Natural killer cell (primary cell): ENCODE results near the gene WDR4. TPM values are rescaled to one million over a fixed set of nuclear protein-coding genes. Genes with fewer than 3 reads are reported as not detected.

ENCODE experiments used
- ATAC-seq, 3 donors: fragments of 150-1000 bp in 2 of 3; fragments of 200-7000 bp in 1 of 3; cut with Tn5 transposase; 1 replicate in 1 of 3; 2 replicates in 2 of 3; pipeline ENCODE4 v1.10.0; 2021; ENCODE audit warnings: mild to moderate bottlenecking in 2 of 3, moderate library complexity in 2 of 3
- DNase-seq, 2 donors: peaks; one replicate each; pipeline versions ENCODE4 v3.0.0 to v3.0.0-alpha.2; 2013 to 2021; ENCODE audit warnings: mixed read lengths in 1 of 2
- H3K27ac ChIP-seq: one replicate; pipeline ENCODE4 v1.5.1; 2013; ENCODE audit warnings: mild to moderate bottlenecking, low read length
- H3K27me3 ChIP-seq: one replicate; pipeline ENCODE4 v1.6.1; 2013; ENCODE audit warnings: low read length; ENCODE audit not compliant: control insufficient read depth, insufficient read depth
- H3K36me3 ChIP-seq: one replicate; pipeline ENCODE4 v1.6.1; 2013; ENCODE audit warnings: low read length; ENCODE audit not compliant: control insufficient read depth, insufficient read depth
- H3K4me1 ChIP-seq: one replicate; pipeline ENCODE4 v1.6.1; 2013; ENCODE audit warnings: low read length; ENCODE audit not compliant: control insufficient read depth, insufficient read depth
- H3K4me3 ChIP-seq: one replicate; pipeline ENCODE4 v1.5.1; 2013; ENCODE audit warnings: low read length
- H3K9me3 ChIP-seq: one replicate; pipeline ENCODE4 v1.6.1; 2013; ENCODE audit warnings: low read length; ENCODE audit not compliant: control insufficient read depth, insufficient read depth
- H3K27ac Mint-ChIP-seq, 2 donors: one replicate each; pipeline ENCODE4 v1.8.0; 2022; ENCODE audit warnings: mild to moderate bottlenecking in 2 of 2, mixed read lengths in 2 of 2, moderate library complexity in 1 of 2
- H3K27me3 Mint-ChIP-seq, 2 donors: one replicate each; pipeline ENCODE4 v1.8.0; 2022; ENCODE audit warnings: low read depth in 2 of 2, mixed read lengths in 2 of 2
- H3K36me3 Mint-ChIP-seq: one replicate; pipeline ENCODE4 v1.8.0; 2022; ENCODE audit warnings: mixed read lengths
- H3K4me1 Mint-ChIP-seq, 2 donors: one replicate each; pipeline ENCODE4 v1.8.0; 2022; ENCODE audit warnings: mixed read lengths in 2 of 2
- H3K4me3 Mint-ChIP-seq: one replicate; pipeline ENCODE4 v1.8.0; 2022; ENCODE audit warnings: mild to moderate bottlenecking, moderate library complexity, mixed read lengths
- H3K9me3 Mint-ChIP-seq, 2 donors: one replicate each; pipeline ENCODE4 v1.8.0; 2022; ENCODE audit warnings: mixed read lengths in 2 of 2
- CTCF ChIP-seq: fragments of 200-600 bp; IDR thresholded peaks from one replicate; pipeline ENCODE4 v1.8.0; 2022; ENCODE audit warnings: antibody characterized with exemption
- WGBS: methylation state at CpG from one replicate; pipeline ENCODE4 v1.1.7; 2013; ENCODE audit warnings: missing lambda C conversion rate; ENCODE audit not compliant: insufficient coverage; 5-methylcytosine and 5-hydroxymethylcytosine counted together
- intact Hi-C: fragments of 100-400 bp; cut with micrococcal nuclease; formaldehyde crosslinking; loops from one replicate; pipeline ENCODE4 v1.14.2; 2022
- total RNA-seq, 4 donors: library from RNA; stranded (reverse); fragments of 120-200 nt in 1 of 4; gene quantifications; one replicate each; pipeline versions ENCODE4 v1.2.3 to v1.2.4, GENCODE V29; 2013 to 2022

Gene WDR4
- total RNA-seq, 3 donors from 2014 or later (not counting 1 experiment from before 2014, with no cell fraction given) = 11.1 to 15.5 (median 14.0) TPM

- no peaks in the 10 kb centered on the region for H3K4me1 ChIP-seq
- peaks cover 0 to 15% of the 10 kb centered on the region in 2 donors for H3K4me1 Mint-ChIP-seq
- H3K4me3 Mint-ChIP-seq = no peak overlapping the region
- no peak for DNase-seq
- H3K9me3 Mint-ChIP-seq = no peaks in the 10 kb centered on the region
- no peaks in the 10 kb centered on the region for H3K27me3 Mint-ChIP-seq
- no peaks in the 10 kb centered on the region for H3K36me3 Mint-ChIP-seq
- 91% methylated on average over 17 of the region's 17 CpGs for WGBS
- no peaks in the 10 kb centered on the region for H3K9me3 ChIP-seq
- no peak overlapping the region for H3K27ac ChIP-seq
- ATAC-seq = no peak
- intact Hi-C loops = no loop called here
- no peak for TF ChIP-seq CTCF
- H3K4me3 ChIP-seq = no peak overlapping the region
- no peak overlapping the region for H3K27ac Mint-ChIP-seq
- H3K36me3 ChIP-seq = peaks cover 59% of the 10 kb centered on the region
- no peaks in the 10 kb centered on the region for H3K27me3 ChIP-seq
Observed at GRCh38 chr21:42860345-42860744, 19.0 kb downstream of the WDR4 start.

GRCh38 chr21:42859891-42860230 lies 19.5 kb downstream of the WDR4 start:
- Mint-ChIP-seq H3K4me1 (peaks cover 0 to 14% of the 10 kb centered on the region in 2 donors), H3K27me3 (no peaks in the 10 kb centered on the region), H3K9me3 (no peaks in the 10 kb centered on the region), H3K4me3 (no peak overlapping the region), H3K27ac (no peak overlapping the region), H3K36me3 (no peaks in the 10 kb centered on the region)
- Histone ChIP-seq H3K4me1 (no peaks in the 10 kb centered on the region), H3K4me3 (no peak overlapping the region), H3K36me3 (peaks cover 64% of the 10 kb centered on the region), H3K27ac (no peak overlapping the region), H3K9me3 (no peaks in the 10 kb centered on the region), H3K27me3 (no peaks in the 10 kb centered on the region)
- ATAC-seq = no peak
- DNase-seq = no peak
- TF ChIP-seq CTCF = no peak
- intact Hi-C loops = no loop called here
- WGBS = 94% methylated on average over 6 of the region's 6 CpGs

GRCh38 chr21:42858957-42859890 lies 20.1 kb downstream of the WDR4 start:
- no peaks in the 10 kb centered on the region for H3K9me3 ChIP-seq
- no peak for TF ChIP-seq CTCF
- Mint-ChIP-seq H3K9me3 (no peaks in the 10 kb centered on the region), H3K36me3 (no peaks in the 10 kb centered on the region), H3K4me1 (peaks cover 0 to 8% of the 10 kb centered on the region in 2 donors), H3K4me3 (no peak overlapping the region), H3K27me3 (no peaks in the 10 kb centered on the region), H3K27ac (no peak overlapping the region)
- no peaks in the 10 kb centered on the region for H3K27me3 ChIP-seq
- DNase-seq = no peak
- ATAC-seq = no peak
- intact Hi-C loops = no loop called here
- H3K36me3 ChIP-seq = peaks cover 69% of the 10 kb centered on the region
- H3K4me3 ChIP-seq = no peak overlapping the region
- no peaks in the 10 kb centered on the region for H3K4me1 ChIP-seq
- WGBS = 91% methylated on average over 33 of the region's 34 CpGs
- no peak overlapping the region for H3K27ac ChIP-seq
